C4-2B (cell line): ENCODE results near the gene MAN2B2.

Source experiments
- ZFX ChIP-seq: fragments of 450-650 bp; IDR thresholded peaks from 2 replicates; pipeline ENCODE4 v1.6.1; 2017
- TF ChIP-seq, protein P1 (sequence below): fragments of 450-650 bp; conservative IDR thresholded peaks from 2 replicates; pipeline ENCODE4 v1.5.1; 2017; ENCODE audit warnings: mild to moderate bottlenecking

- TF ChIP-seq, protein P1, sequence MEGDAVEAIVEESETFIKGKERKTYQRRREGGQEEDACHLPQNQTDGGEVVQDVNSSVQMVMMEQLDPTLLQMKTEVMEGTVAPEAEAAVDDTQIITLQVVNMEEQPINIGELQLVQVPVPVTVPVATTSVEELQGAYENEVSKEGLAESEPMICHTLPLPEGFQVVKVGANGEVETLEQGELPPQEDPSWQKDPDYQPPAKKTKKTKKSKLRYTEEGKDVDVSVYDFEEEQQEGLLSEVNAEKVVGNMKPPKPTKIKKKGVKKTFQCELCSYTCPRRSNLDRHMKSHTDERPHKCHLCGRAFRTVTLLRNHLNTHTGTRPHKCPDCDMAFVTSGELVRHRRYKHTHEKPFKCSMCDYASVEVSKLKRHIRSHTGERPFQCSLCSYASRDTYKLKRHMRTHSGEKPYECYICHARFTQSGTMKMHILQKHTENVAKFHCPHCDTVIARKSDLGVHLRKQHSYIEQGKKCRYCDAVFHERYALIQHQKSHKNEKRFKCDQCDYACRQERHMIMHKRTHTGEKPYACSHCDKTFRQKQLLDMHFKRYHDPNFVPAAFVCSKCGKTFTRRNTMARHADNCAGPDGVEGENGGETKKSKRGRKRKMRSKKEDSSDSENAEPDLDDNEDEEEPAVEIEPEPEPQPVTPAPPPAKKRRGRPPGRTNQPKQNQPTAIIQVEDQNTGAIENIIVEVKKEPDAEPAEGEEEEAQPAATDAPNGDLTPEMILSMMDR: peak; percentile 90
- TF ChIP-seq ZFX: no peak
Observed at GRCh38 chr4:6546681-6547447, 28.1 kb upstream of the MAN2B2 start.
